AML-193 (cell line): ENCODE data around the gene GH1.
A peak's percentile ranks its signal among the peaks of the same experiment; 100 is the strongest.
"Not testable (repeated sequence)": the region's sequence is repeated elsewhere in the genome, so short reads cannot be mapped to it uniquely, and the experiment has no call there.

Source experiments
- DNase-seq, 2 experiments: peaks; one replicate each; lab custom pipeline; 2025; lab: John Stamatoyannopoulos, UW

Gene GH1

DNA sequence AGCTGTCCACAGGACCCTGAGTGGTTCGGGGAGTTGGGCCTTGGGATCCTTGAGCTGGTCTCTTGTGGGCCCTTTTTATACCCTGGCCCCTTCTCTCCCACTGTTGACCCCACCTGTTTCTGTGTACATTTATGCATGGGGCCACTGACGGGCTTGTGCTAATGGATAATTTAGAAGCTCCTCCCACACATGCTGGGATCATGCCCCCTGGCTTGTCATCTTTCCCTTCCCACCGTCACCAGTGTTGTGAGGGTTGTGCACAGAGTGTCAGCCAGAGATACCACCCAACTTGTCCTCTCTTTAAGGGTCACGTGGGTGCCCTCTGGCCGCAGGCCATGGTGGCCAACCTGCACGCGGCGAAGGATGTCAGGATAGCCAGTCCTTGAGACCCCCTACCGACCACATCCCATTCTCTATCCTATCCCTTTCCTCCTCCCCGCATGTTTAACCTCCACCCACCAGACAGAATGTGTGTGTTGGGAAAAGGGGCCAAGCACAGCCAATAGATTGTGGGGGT is at the start of gene GH1:
Gene GH1 (minus strand): TSS at position 51 of the 517 bp plus-strand sequence. CDS start 63 bp downstream, outside the sequence.
- DNase-seq: not testable (repeated sequence)

DNA sequence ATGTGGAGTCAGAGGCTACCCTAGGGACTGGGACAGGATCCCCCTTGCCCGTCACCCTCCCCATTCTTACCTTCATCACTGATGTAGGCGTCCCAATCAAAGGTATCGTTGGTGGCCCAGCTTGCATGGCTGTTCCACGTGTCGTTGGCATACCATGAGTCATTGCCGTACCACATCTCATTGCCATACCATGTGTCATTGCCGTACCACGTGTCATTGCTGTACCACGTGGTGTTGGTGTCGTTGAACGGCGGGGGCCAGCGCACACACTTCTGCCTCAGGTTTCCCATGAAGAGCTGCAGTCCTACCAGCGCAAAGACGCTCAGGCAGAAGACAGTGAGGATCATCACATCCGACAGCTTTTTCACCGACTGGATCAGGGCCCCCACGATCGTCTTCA is 49.3 kb upstream of the GH1 start:
- DNase-seq: no peak

DNA sequence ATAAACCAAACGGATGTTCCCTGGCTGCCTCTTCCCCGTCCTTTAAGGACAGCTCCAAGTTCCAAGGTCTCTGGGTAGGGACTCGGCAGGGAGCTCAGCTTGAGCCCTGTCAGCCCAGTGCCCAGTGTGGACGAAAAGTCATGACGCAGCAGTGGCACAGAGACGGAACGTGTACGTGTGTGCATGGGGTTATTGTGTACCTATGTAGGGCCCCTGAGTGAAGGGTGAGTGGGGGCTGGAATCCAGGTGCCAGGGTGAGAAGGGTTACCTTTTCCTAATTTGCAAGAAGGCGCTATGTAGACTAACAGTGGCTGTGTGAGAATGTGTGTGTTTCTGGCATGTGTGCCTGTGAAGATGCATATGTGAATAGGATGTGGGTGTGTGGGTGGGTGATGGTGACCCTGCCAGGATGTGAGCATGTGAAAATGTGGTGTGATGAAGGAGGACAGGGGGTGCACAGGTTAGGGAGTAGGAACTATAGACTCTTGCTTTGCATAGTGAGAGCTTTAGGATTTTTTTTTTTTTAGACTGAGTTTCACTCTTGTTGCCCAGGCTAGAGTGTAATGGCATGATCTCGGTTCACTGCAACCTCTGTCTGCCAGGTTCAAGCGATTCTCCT is 48.1 kb upstream of the GH1 start:
- DNase-seq: no peak

DNA sequence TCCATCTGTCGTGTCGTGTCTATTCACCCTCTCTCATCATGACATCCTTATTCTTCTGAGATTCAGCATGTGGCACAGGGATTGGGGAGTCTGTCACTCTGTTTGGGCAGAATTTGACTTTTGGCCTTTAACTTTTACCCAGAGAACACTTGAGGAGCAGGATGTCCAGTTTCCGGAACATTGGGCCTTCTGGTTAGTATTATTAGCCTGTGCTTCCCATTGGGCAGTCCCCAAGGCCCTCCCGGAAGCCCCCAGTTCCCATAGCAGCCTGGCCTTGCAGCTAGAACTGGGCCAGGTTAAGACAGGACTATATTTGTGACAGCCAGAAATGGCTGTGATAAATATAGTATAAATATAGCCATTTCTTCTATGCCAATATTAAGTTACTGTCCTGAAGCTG is 44.5 kb upstream of the GH1 start:
- DNase-seq: no peak

DNA sequence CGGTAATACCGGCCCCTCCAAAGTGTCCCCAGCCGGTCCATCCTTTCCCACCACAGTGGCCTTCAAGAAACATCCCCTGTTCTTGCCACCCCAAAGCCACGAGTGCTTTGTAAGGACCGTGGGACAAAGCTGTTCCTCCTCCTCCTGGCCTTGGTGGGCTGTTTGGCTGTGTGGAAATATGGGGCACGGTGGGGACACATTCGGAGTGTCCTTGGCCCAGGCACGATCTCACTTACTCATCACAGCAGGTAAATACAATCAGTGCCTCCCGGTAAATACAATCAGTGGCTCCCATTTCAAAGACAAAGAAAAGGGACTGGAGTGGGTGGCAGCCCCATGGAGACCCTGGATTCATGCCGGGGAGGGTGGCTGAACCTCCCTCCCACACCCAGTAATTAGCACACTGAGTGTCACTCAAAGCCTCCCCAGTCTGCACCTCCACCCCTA is 43.7 kb upstream of the GH1 start:
- no peak for DNase-seq

DNA sequence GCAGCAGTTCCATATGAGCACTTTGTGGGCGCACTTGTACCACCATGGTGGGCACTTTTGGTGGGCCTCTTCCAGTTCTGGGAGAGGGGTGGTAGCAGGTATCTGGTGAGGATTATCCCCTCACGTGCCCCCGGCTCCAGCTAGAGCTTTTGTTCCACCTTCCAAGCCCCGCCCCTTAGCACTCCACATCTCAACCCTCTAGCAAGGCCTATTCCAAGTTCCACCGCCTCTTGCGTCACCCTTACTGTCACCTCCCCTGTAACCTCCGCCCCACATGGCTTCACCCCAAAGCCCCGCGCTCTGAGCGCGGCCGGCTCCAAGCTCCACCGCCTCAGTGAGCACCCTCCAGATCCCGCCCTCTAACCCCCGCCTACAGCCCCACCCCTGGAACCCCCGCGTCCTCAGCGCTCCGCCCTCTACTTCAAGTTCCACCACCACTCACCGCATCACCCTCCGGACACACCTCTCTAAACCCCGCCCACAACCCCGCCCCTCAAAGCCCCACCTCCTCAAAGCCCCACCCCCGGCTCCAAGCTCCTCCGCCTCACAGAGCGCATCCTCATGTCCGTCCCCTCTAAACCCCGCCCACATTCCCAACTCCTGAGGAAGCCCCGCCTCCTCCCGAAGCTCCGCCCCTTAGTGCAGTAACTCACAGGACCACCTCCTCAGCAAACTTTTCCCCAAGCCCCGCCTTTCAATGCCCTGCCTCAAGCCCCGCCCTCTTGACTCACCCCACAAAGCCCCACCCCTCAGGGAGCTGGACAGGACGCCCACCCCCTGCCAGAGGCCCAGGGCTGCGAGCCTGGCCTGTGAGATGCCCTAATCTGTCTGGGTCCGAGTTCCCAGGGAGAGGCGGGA is 42.9 kb upstream of the GH1 start:
- no peak for DNase-seq

DNA sequence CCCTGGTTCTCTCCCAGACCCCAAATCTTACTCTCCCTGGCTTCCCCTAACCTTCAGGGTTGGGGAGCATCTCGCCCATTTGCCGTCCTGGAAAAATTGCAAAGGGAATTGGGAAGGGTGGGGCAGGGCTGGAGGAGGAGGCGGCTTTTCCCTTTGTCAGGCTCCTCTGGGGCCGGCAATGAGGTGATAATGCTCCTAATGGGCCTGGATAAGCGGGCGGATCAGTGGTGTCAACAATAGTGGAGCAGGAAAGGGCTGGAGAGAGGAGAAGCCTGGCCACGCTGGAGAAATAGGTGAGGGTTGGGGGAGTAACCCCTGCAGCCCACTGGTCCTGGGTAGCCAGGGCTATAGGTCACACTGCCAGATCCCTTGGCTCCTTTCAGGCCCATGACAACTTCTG is 41.8 kb upstream of the GH1 start:
- no peak for DNase-seq

DNA sequence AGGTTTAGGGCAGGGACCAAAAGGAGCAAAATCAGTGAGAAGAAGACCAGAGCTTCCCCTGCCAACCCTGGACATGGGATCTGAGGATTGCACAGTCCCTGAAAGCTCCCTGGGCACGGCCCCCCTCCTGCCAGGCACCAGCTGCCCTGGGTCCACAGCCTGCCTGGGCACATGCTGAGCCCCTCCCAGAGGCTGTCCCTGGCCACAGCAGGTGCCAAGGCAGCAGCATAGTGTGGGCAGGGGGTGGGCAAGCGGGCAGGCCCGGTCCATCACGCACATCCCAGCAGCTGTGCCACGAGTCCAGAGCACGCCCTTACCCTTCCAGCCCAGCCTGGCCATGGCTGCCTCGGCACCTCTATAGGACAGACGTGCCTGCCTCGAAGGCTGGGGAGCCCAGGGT is 41.4 kb upstream of the GH1 start:
- no peak for DNase-seq

DNA sequence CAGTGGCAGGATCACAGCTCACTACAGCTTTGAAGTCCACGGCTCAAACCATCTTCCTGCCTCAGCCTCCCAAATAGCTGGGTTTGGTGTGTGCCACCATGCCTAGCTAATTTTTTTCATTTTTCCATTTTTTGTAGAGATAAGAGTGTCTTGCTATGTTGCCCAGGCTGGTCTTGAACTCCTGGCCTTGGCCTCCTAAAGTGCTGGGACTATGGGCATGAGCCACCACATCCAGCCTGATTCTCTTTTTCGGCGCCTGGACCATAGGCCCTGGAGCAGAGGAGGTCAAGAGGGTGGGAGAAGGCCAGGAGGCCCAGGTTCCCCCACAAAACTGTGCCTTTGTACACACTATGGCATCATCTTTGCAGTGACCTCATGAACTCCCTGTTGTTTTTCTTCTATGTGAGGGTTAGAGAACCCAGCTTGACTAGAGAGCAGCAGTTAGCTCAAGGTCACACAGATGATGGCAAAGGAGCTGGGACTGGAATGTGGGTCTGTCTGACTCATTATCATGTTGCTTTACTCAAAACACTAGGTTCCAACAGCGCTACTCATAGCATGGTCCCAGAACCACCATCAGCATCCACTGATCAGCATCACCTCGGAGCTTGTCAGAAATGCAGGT is 37.8 kb upstream of the GH1 start:
- DNase-seq: no peak

DNA sequence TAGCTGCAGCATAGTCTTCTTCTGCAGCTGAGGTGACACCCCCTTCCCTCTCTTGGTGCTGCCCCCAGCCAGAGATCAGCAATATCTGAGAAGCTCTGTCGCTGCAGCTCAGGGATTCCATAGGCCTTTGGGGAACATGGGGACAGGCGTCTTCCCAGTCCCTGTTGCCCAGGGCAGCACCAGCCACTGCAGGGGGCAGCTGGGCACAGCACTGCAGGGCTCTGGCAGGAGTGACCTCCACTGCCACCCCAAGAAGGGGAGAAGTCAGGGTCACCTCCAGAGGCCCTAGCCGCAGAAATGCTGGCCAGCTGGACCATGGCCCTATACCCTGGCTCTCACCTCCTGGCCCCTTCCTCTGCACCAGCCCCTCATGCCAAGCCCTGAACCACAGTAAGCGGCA is 37.2 kb upstream of the GH1 start:
- DNase-seq: no peak

DNA sequence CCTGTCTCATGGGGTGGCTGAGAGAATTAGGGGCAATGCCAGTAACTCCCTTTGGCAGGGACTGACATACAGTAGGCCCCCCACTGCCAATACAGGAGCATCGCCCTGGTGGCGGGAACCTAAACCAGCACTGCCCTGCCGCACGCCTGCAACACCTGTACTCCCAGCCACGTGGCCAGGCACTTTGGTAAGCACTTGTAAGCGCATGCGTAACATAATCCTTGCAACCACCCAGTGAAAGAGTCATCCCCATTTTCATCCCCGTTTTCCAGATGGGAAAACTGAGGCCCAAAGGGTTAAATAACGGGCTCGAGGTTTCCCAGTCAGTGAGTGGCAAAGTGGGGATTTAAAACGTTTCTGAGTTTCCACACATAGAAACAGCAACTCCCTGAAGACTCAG is 36.6 kb upstream of the GH1 start:
- no peak for DNase-seq

DNA sequence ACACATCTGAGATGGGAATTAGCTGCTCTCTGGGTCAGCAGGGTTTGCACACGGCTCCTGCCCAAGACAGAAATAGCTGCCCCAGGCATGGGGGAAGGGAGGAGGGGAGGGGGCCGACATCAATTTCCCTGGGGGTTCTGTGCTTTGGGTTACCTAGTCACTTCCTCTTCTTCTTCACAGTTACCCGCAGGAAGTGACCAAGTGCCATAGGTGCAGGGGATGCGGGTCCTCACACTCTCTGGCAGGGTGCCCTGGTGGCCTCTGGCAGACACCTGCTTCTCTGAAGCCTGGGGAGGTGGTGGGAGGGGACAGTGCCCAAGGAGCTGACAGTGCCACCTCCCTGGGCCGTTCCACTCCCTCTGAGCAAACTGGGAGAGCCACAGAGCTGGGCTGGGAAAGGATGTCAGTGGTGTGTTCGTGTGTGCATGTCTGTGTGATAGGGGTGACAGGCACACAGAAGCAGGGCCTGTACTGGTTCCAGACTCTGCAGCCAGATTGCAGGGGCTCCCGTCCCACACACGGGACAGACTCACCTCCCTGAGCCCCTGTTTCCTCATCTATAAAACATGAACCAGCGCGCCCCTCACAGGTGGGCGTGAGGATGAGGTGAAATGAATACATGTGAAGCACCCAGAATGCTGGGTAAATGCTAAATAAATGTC is 35.9 kb upstream of the GH1 start:
- DNase-seq: no peak

DNA sequence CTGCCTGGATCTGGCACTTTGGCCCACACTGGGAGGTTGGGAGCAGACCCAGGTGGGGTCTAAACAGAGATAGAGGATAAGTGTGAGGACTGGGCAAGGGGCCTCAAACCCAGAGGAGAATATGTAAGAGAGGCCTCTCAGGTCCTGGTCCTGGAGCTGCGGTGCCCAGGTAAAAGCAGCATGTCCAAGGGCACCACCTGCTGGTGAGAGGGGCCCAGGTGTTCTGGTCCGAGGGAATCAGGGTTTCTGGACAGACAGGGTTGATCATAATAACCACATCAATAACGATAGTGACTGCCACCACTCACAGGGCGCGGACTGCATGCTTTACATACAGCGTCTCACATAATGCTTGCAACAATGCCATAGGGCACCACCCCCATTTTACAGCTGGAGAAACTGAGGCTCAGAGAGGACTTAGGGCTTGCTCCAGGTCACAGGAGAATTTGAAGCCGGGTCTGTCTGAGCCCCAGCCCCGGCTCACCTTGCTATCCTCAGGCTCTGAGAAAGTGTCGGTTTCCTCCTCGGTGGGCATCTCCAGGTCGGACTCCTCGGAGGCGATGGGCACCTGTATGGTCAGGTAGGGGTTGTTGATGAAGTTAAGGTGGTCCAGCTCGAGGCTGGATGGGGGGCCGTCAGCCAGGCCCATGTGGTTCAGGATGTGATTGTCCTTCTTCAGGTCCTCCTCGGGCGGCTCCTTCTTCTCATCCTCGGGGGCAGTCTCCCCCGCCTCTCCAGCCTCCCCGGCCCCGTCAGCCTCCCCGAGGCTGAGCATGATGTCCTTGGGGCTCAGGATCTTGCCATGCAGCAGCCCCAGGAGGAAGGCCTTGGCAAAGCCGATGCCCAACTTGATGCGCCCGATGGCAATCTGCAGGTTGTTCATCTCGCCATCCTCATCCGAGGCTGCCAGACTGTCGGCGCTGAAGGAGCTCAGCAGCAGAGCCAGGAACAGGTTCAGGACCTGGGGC is 32.6 kb upstream of the GH1 start:
- no peak for DNase-seq

DNA sequence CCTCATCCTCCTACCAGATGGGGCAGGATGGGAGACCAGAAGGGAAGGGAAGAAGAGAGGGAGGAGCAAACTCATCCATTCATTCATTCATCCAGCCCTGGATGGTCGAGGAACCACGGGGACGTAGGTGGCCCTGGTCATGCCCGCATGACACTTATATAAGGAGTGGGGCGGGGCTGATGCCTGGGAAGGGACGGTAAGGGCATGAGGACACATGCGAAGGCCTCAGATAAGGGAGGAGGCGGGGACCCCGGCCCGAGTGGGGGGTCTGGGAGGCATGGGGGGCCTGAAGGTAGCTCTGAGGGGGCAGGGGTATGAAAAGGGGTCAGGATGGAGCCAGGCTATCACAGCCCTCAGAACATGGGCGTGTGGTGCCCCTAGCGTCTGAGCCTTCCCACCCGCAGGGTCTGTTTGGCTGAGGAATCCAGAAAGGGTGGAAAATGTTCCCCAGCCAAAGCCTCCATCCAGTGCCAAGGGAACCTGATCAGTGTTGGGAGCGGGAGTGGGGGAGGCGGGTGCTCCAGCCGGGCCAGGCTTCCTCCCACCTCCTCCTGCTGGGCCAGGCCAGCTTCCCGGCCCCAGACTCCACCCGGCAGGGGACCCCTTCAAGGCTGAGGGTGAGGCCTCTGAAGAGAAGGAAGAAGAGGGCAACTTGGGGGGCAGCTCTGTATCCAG is 31.1 kb upstream of the GH1 start:
- DNase-seq: no peak

DNA sequence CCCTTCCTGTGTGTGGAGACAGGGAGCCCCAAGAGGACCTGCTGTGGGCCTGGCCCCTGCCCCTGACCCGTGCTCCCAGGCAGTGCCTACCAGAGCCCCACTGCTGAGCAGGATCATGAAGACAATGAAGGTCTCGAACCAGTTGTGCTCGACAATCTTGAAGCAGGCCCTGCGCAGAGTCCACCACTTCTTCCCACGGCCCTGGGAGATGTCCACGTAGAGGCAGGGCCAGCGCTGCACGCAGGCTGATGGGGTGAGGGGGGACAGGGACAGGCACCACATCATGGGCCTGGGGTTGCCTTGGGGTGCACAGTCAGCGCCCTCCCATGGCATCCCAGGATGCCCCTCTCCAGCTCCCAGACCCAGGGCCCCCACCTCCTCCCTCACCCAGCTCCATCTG is 29.9 kb upstream of the GH1 start:
- DNase-seq: no peak

DNA sequence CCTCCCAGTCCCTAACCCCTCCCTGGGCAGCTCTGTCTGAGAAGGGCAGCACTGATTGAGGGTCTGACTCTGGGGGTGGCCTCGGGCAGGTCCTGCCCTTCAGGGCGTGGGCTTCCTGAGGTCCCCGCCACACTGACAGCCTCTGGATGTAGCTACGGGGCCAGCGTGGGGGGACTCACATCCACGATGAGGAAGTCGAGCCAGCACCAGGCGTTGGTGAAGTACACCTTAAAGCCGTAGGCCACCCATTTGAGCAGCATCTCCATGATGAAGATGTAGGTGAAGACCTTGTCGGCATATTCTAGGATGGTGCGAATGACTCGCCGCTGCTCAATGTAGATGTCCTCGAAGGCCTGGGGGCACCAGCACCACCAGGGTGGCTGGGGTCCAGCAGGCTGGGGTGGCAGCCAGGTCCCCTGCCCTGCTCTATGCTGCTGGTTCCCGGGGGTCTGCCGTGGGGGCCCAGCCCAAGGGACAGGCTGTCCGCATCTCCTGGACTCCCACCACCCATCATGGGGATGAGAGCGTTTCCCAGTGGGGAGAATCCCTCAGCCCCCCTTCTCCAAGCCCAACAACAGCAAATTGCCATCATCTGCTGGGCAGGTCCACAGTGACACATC is 29.2 kb upstream of the GH1 start:
- no peak for DNase-seq

DNA sequence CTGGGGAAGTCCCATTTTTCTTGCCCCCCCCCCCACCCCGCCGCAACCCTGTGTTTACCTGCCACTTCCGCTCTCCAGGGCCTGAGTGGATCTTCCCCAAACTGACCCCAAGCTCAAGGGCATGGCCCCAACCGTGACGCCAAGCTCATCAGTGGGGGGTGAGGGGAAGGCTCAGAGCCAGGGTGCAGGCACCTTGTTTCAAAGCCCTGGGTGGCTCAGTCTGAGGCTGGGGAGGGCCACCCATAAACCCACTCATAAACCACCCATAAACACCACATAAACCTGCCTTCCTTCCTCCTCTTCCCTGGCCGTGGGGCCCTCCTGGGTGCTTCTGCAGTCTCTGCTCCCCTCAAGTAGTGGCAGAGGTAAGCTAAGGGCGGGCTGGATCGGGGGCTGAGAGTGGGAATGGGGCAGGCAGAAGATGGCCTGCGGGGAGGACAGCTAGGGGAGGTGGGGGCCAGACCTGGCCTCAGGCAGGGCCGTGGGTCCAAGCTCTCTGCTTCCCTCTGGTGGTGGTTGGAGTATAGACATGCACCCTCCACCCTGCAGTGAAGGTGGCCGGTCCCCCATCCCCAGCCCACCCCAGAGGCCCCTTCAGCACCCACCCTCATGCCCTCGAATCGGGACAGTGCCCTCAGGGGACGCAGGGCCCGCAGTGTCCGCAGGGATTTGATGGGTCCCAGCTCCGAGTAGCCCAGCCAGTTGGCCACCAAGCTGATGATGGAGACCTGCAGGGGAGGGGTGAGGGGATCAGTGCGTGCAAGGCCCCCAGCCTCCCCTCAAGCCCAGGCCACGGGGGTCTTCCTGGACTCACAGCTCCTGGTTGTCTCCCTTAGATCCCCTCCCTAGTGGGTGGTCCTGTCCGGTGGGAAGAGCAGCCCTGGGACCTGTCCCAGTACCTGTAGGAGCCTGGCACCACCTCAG is 28.1 kb upstream of the GH1 start:
- DNase-seq: peak; percentile 49 to 61

DNA sequence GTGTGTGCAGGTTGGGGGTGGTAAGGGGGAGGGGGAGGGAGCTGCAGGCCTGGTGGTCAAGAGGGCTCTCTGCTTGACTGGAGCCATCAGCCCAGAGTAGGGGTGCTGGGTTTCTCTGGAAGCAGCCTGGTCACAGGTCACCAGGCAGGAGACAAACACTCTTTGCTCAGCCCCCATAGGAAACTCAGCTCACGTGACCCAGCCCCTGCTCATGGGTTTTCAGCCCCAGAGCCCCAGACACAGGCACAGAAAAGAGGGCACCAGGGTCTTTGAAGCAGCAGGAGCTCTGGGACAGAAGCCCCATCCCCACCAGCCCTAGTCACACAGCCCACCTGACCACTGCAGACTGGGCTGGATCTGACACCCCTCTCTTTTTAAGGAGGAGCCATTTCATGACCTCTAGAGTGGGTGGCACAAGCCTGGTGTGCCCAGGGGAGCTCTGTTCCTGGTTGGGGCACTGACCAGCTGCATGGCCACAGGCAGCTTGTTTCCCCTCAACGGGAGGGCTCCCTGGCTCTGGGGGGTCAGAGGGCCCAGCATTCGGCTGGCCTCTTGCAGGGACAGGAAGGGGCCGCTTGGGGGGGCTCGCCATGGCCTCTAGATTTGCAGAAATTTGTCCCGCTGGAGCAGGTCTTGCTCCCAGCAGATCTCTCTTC is 27.3 kb upstream of the GH1 start:
- no peak for DNase-seq
